MCF 10A (cell line): ENCODE results near the gene SMPDL3B. TPM values are rescaled to one million over a fixed set of nuclear protein-coding genes. Genes with fewer than 3 reads are reported as not detected.

Experiments
- BruUV-seq: library from RNA; stranded (reverse); fragments of 400-500 nt; replicated peaks from 2 replicates; lab custom pipeline; 2021; lab: Mats Ljungman, UMichigan
- CTCF ChIA-PET: fragments of 300-600 bp; sonication (Branson Sonifier 250); formaldehyde crosslinking; extraction: SDS; loops from one replicate; lab custom pipeline; 2021; ENCODE audit warnings: antibody characterized with exemption, inconsistent platforms; lab: Yijun Ruan, JAX
- POLR2A ChIA-PET: fragments of 300-600, 350-650 bp; sonication (Branson Sonifier 250); formaldehyde crosslinking; extraction: SDS; loops from one replicate; lab custom pipeline; 2020; ENCODE audit warnings: antibody characterized with exemption, inconsistent platforms; lab: Yijun Ruan, JAX
- DNase-seq: peaks from one replicate; pipeline ENCODE4 v3.0.0-alpha.2; 2018; ENCODE audit not compliant: unreplicated experiment
- H3K27ac Mint-ChIP-seq: one replicate; pipeline ENCODE4 v1.8.0; 2022; ENCODE audit warnings: mild to moderate bottlenecking, low read depth, mixed read lengths; ENCODE audit not compliant: unreplicated experiment
- H3K27me3 Mint-ChIP-seq: one replicate; pipeline ENCODE4 v1.8.0; 2022; ENCODE audit warnings: mixed read lengths; ENCODE audit not compliant: insufficient read depth, unreplicated experiment
- H3K36me3 Mint-ChIP-seq: one replicate; pipeline ENCODE4 v1.8.0; 2022; ENCODE audit warnings: mild to moderate bottlenecking, moderate library complexity, mixed read lengths; ENCODE audit not compliant: insufficient read depth, unreplicated experiment
- H3K4me1 Mint-ChIP-seq: one replicate; pipeline ENCODE4 v1.8.0; 2022; ENCODE audit warnings: mixed read lengths; ENCODE audit not compliant: insufficient read depth, unreplicated experiment
- H3K4me3 Mint-ChIP-seq: one replicate; pipeline ENCODE4 v1.8.0; 2022; ENCODE audit warnings: mild to moderate bottlenecking, moderate library complexity, mixed read lengths; ENCODE audit not compliant: unreplicated experiment
- H3K9me3 Mint-ChIP-seq: one replicate; pipeline ENCODE4 v1.8.0; 2022; ENCODE audit warnings: mixed read lengths; ENCODE audit not compliant: unreplicated experiment
- CTCF ChIP-seq: fragments of 200-600 bp; IDR thresholded peaks from one replicate; pipeline ENCODE4 v1.8.0; 2022; ENCODE audit warnings: antibody characterized with exemption, mild to moderate bottlenecking; ENCODE audit not compliant: unreplicated experiment
- intact Hi-C: fragments of 100-400 bp; cut with micrococcal nuclease; formaldehyde crosslinking; loops from 2 replicates; pipeline ENCODE4 v1.14.1; 2022
- total RNA-seq: library from RNA; stranded (reverse); gene quantifications from 2 replicates; pipeline ENCODE4 v1.2.3, GENCODE V29; 2022

The SMPDL3B gene
- total RNA-seq, 1 experiment from 2014 or later, result 4.0 TPM

DNA sequence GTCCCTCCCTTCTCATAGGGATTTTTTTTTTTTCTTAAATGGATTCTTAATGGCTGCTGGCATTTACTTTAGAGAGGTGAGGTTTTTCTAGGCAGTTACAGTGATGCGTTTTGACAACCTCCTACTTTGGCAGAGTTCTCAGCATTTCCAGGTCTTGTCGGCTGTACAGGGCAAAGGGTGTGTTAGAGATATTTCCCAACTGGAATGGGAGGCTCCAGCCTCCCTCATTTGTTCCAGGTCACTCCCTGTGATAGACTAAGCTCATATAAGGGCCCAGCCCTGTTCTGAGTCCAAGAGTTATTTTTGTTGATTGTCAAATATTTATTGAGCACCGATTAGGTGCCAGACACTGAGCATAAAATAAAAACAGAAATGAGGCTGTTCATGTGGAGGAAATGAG lies 17.3 kb downstream of the SMPDL3B start:
- no peaks in the 10 kb centered on the region for H3K9me3 Mint-ChIP-seq
- H3K27me3 Mint-ChIP-seq, result no peaks in the 10 kb centered on the region
- H3K4me3 Mint-ChIP-seq, result no peak overlapping the region
- TF ChIP-seq CTCF, result no peak
- BruUV-seq, result no TSS peak
- H3K36me3 Mint-ChIP-seq, result no peaks in the 10 kb centered on the region
- no peaks in the 10 kb centered on the region for H3K4me1 Mint-ChIP-seq
- no peak for DNase-seq
- H3K27ac Mint-ChIP-seq, result peak overlapping the region; percentile 24
- CTCF ChIA-PET, result interaction anchor here (0.5 kb wide), 1 partner anchor 159 kb away, joined by 3 read pairs; no protein-coding TSS in a partner anchor
- POLR2A ChIA-PET, result interaction anchor here (0.7 kb wide), 1 partner anchor 75 kb away, joined by 3 read pairs; no protein-coding TSS in a partner anchor
- intact Hi-C loops, result no loop called here

- intact Hi-C loops, result no loop called here
- TF ChIP-seq CTCF, result no peak
- H3K27me3 Mint-ChIP-seq, result no peaks in the 10 kb centered on the region
- H3K4me3 Mint-ChIP-seq, result no peak overlapping the region
- ChIA-PET CTCF (interaction anchor here (0.7 kb wide), 1 partner anchor 285 kb away, joined by 3 read pairs; no protein-coding TSS in a partner anchor), POLR2A (interaction anchor here (1.5 kb wide), 1 partner anchor 79 kb away, joined by 3 read pairs; no protein-coding TSS in a partner anchor)
- DNase-seq, result no peak
- no peaks in the 10 kb centered on the region for H3K9me3 Mint-ChIP-seq
- H3K36me3 Mint-ChIP-seq, result no peaks in the 10 kb centered on the region
- H3K27ac Mint-ChIP-seq, result no peak overlapping the region
- no TSS peak for BruUV-seq
- H3K4me1 Mint-ChIP-seq, result no peaks in the 10 kb centered on the region
These were observed 19.4 kb downstream of the SMPDL3B start for GRCh38 chr1:27954186-27954585.

DNA sequence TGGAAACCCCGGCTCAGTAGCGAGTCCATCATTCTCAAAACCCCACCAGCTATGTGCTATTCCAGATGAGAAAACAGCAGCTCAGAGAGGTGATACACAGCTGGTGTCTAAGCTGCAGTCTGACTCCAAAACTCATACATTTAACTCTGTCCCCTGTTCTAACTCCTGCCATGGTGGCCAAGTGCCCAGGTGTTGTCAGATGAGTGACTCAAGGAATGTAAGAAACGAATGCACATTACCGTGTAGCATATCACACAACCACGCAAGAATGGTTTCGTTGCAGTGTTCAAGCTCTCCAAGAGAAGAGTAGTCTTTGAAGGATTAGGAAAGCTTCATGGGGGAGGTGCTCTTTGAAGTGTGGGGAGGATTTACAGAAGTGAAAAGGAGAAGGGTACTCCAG lies 20.3 kb downstream of the SMPDL3B start:
- no peaks in the 10 kb centered on the region for H3K4me1 Mint-ChIP-seq
- H3K36me3 Mint-ChIP-seq, result no peaks in the 10 kb centered on the region
- no TSS peak for BruUV-seq
- no peak overlapping the region for H3K27ac Mint-ChIP-seq
- H3K9me3 Mint-ChIP-seq, result no peaks in the 10 kb centered on the region
- ChIA-PET POLR2A (interaction anchor here (0.9 to 1.5 kb wide), 2 partner anchors 11 to 80 kb away, joined by 3 to 4 read pairs; no protein-coding TSS in a partner anchor), CTCF (interaction anchor here (1.0 kb wide), 1 partner anchor 13 kb away, joined by 5 read pairs; no protein-coding TSS in a partner anchor)
- H3K4me3 Mint-ChIP-seq, result no peak overlapping the region
- intact Hi-C loops, result loop anchor here (5.0 kb wide), 1 partner anchor 98 kb away; no protein-coding TSS in a partner anchor
- no peak for DNase-seq
- H3K27me3 Mint-ChIP-seq, result no peaks in the 10 kb centered on the region
- no peak for TF ChIP-seq CTCF

- ChIA-PET CTCF (no interaction called here), POLR2A (interaction anchor here (1.0 kb wide), 1 partner anchor 11 kb away, joined by 3 read pairs; no protein-coding TSS in a partner anchor)
- no peak overlapping the region for H3K27ac Mint-ChIP-seq
- H3K4me3 Mint-ChIP-seq, result no peak overlapping the region
- no peak for TF ChIP-seq CTCF
- BruUV-seq, result no TSS peak
- H3K36me3 Mint-ChIP-seq, result no peaks in the 10 kb centered on the region
- intact Hi-C loops, result loop anchor here (5.0 kb wide), 1 partner anchor 99 kb away; no protein-coding TSS in a partner anchor
- peaks cover 11% of the 10 kb centered on the region for H3K4me1 Mint-ChIP-seq
- no peak for DNase-seq
- no peaks in the 10 kb centered on the region for H3K27me3 Mint-ChIP-seq
- H3K9me3 Mint-ChIP-seq, result no peaks in the 10 kb centered on the region
These were observed 22.0 kb downstream of the SMPDL3B start for GRCh38 chr1:27956761-27957160.
